ENCODE data around the gene CCDC192.
"Not testable (repeated sequence)": the region's sequence is repeated elsewhere in the genome, so short reads cannot be mapped to it uniquely, and the experiment has no call there.

The CCDC192 gene

DNA sequence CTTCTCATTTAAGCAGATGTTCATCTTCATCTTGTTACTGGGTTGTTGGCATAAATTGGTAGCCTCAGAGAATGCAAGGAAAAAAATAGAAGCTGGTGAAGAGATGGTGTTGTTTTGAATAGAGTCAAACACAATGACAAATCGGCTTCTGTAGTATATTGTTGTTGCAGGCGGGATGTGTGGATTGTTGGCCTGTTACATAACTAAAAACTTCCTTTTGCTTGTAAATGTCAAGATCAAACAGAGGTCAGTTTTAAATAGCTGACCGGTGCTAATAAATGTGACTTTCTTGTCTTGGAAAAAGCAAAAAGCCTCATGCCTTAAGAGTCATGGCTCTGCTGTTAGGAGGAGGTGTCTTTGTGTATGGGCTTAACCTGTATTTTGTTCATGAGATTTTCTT lies 59.2 kb downstream of the CCDC192 start:
- no peak for DNase-seq (ENCODE audit: low read depth in 2 of 2)

GRCh38 chr5:127766676-127767335 lies 63.6 kb downstream of the CCDC192 start:
- no peak for DNase-seq (ENCODE audit: low read depth in 2 of 2)

- DNase-seq (ENCODE audit: low read depth in 2 of 2) = no peak
Observed at GRCh38 chr5:127769386-127769785, 66.2 kb downstream of the CCDC192 start.

GRCh38 chr5:127770272-127770671 lies 67.1 kb downstream of the CCDC192 start:
- no peak for DNase-seq (ENCODE audit: low read depth in 2 of 2)

- DNase-seq (ENCODE audit: low read depth in 2 of 2) = no peak
Observed at GRCh38 chr5:127772531-127772930, 69.3 kb downstream of the CCDC192 start.

DNA sequence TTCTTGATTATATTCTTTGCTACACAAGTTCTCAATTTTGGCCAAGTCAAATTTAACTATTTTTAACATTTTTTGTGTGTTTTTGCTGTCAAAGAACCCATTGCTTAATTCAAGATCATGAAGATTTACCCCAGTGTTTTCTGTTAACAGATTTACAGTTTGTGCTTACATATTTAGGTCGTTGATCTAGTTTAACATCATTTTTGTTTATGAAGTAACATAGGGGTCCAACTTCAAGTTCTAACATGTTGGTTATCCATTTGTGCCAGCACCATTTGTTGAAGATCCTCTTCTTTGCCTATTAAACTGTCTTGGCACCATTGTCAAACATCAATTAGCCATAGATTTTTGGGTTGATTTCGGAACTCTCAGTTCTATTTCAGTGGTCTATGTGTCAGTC lies 71.0 kb downstream of the CCDC192 start:
- no peak for DNase-seq (ENCODE audit: low read depth in 2 of 2)

- DNase-seq (ENCODE audit: low read depth in 2 of 2) = no peak
Observed at GRCh38 chr5:127776477-127776876, 73.3 kb downstream of the CCDC192 start.

GRCh38 chr5:127777957-127778356 lies 74.8 kb downstream of the CCDC192 start:
- no peak for DNase-seq (ENCODE audit: low read depth in 2 of 2)

DNA sequence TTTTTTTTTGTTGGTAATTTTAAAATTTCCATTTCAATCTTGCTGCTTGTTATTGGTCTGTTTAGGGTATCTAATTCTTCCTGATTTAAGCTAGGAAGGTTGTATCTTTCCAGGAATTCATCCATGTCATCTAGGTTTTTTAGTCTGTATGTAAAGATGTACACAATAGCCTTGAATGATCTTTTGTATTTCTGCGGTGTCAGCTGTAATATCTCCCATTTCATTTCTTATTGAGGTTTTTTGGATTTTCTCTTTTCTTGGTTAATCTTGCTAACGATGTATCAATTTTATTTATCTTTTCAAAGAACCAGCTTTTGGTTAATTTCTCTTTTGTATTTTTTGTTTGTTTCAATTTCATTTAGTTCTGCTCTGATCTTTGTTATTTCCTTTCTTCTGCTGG lies 79.3 kb downstream of the CCDC192 start:
- DNase-seq (ENCODE audit: low read depth in 2 of 2) = not testable (repeated sequence)

- no peak for DNase-seq (ENCODE audit: low read depth in 2 of 2)
Observed at GRCh38 chr5:127785098-127785927, 82.1 kb downstream of the CCDC192 start.

- DNase-seq (ENCODE audit: low read depth in 2 of 2) = no peak
Observed at GRCh38 chr5:127791439-127791838, 88.2 kb downstream of the CCDC192 start.

DNA sequence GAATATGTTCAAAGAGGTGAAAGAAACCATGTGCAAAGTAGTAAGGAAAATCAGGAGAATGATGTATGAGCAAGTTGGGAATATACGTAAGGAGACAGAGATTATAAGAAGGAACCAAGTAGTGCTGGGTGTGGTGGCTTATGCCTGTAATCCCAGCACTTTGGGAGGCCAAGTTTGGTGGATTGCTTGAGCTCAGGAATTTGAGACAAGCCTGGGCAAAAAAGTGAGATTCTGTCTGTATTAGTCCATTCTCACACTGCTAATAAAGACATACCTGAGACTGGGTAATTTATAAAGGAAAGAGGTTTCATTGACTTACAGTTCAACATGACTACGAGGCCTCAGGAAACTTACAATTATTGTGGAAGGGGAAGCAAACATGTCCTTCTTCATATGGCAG lies 88.7 kb downstream of the CCDC192 start:
- DNase-seq (ENCODE audit: low read depth in 2 of 2) = not testable (repeated sequence)

- DNase-seq (ENCODE audit: low read depth in 2 of 2) = no peak
Observed at GRCh38 chr5:127793052-127793451, 89.9 kb downstream of the CCDC192 start.

- no peak for DNase-seq (ENCODE audit: low read depth in 2 of 2)
Observed at GRCh38 chr5:127793879-127794278, 90.7 kb downstream of the CCDC192 start.

DNA sequence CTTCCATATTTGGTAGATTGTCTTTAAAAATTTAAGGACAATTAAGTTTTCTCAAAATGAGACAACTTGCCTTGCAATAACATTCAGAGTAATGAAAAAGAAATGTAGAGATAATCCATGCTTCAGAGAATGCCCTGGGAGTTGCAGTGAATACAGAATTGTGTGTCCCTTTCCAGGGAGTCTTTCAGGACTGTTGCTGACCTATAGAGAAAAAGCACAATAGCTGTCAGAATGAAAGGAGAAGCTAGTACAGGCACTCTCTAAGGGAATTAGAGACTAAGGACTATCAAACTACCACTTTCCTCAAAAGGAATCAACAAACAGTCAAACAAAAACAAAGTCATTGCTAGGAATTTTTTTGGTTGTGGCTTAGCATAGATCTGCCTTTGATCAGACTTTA lies 93.0 kb downstream of the CCDC192 start:
- no peak for DNase-seq (ENCODE audit: low read depth in 2 of 2)

DNA sequence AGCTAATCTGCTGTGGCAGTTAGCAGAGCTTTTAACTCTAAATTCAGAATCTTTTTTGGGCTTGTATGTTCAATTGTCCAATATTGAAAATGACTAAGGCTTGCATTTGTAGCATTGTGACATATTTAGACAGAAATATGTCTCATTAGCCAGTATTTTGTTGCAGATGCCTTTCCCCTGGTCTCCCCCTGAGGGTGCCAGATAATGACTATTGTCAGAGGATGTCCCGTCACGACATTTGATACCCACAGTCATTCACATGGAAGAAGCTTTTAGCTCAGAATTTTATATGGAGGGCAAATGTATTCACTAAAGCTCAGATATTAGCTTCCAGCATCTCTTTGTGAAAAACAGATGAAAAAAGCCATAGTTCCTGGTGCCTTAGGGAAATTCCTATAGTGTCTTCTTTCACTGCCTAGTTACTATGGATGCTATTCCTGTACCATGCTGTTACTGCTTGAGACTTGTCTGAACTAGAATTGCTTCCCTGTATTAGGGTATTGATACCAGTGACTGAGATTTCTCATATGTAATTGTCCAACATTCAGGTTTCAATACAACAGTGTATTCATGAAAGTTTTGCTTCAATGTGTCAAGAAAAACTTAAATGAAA lies 96.2 kb downstream of the CCDC192 start:
- no peak for DNase-seq (ENCODE audit: low read depth in 2 of 2)

DNA sequence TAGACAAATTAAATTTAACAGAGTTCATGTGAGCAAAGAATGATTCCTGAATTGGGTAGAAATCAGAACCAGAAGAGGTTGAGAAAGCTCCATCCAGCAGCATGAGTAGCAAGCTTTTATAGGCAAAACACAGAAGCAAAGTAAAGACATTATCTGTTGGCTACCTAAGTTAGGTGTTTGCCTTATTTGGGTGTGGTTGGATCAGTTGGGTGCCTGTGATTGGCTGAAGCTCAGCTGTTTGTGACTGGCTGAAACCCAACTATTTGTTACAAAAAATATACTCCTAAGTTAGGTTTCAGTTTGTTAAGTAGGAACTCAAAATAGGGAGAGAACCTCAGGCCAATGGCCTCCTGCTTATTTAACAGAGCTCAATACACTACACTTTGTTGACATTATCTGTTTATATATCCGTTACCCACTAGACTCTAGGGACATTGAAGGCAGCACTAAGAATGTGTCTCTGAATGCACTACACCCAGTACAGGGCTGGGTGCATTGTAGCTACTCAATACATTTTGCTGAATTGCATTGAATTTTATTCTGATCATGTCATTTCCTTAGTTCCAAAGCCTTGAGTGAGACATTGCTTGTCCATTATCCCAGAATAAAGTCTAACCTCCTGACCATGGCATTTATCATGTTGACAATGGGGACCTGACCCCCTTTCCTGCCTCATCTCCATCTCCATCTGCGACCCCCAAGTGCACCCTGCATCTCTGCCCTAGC lies 98.7 kb downstream of the CCDC192 start:
- no peak for DNase-seq (ENCODE audit: low read depth in 2 of 2)

DNA sequence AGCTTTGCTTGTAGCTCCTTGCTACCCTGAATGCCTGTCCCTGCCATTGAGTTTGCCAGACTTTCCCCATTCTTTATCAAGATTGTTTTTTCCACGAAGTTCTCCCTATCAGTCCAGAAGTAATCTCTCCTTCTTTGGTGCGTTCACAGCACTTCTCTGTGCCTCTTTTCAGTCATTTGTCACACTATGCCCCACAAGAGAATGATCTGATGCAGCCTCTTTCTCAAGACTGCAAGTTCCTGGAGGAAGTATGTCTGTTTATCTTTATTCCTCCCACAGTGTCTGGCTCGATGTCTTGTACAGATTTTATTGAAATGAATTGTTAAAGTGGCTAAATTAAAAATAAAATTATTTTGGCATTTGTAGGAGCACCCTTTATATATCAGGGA lies 99.3 kb downstream of the CCDC192 start:
- no peak for DNase-seq (ENCODE audit: low read depth in 2 of 2)

- no peak for DNase-seq (ENCODE audit: low read depth in 2 of 2)
Observed at GRCh38 chr5:127804886-127805426, 101.8 kb downstream of the CCDC192 start.

- no peak for DNase-seq (ENCODE audit: low read depth in 2 of 2)
Observed at GRCh38 chr5:127805448-127805847, 102.3 kb downstream of the CCDC192 start.

GRCh38 chr5:127806776-127807175 lies 103.6 kb downstream of the CCDC192 start:
- no peak for DNase-seq (ENCODE audit: low read depth in 2 of 2)

DNA sequence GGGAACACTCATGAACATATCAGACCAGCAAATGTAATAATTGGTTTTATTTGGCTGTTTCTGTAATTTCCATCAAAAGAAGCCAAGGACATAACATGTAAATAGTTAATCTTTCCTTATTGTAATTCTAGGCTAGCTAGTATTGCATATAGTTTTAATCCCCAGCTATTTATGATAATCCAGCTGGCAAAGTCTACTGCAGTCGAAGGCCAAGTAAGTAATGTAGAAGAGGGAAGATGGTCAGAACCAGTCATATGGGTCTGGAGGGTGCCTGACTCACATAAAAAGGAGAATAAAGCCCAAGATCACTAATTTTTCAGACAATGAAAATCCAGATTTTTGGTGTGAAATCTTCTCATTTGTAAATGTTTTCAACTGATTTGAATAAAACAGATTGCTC lies 106.3 kb downstream of the CCDC192 start:
- DNase-seq (ENCODE audit: low read depth in 2 of 2) = no peak

All from stimulated activated CD8-positive, alpha-beta memory T cell treated with anti-CD3 and anti-CD28 coated beads, Interleukin-2, amount 100 ng/mL, for 48 hours (primary cell).